RWPE2 (cell line): Measurements from ENCODE around the gene CEP57L1.

Source experiments
- ATAC-seq: fragments of 200-7000 bp; cut with Tn5 transposase; 3 replicates; pipeline ENCODE4 v1.9.1; 2021; ENCODE audit warnings: low read depth
- DNase-seq: peaks from one replicate; pipeline ENCODE4 v3.0.0-alpha.2; 2020; ENCODE audit warnings: low spot score
- H3K27ac ChIP-seq: fragments of 450-650 bp; 2 replicates; pipeline ENCODE4 v1.5.1; 2017; ENCODE audit warnings: mild to moderate bottlenecking; ENCODE audit not compliant: poor library complexity, severe bottlenecking
- H3K27me3 ChIP-seq: fragments of 250-450 bp; sonication (Bioruptor Pico); 2 replicates; pipeline ENCODE4 v1.5.1; 2021; ENCODE audit warnings: mild to moderate bottlenecking, moderate library complexity; ENCODE audit not compliant: insufficient read depth, poor library complexity, severe bottlenecking
- H3K36me3 ChIP-seq: fragments of 250-450 bp; sonication (Bioruptor Pico); 2 replicates; pipeline ENCODE4 v1.5.1; 2020; ENCODE audit warnings: low read depth, mild to moderate bottlenecking, moderate library complexity
- H3K4me1 ChIP-seq: fragments of 250-450 bp; sonication (Bioruptor Pico); 2 replicates; pipeline ENCODE4 v1.5.1; 2021; ENCODE audit warnings: mild to moderate bottlenecking, moderate library complexity; ENCODE audit not compliant: insufficient read depth, poor library complexity, severe bottlenecking
- H3K4me3 ChIP-seq: fragments of 250-450 bp; sonication (Bioruptor Pico); 2 replicates; pipeline ENCODE4 v1.5.1; 2021; ENCODE audit warnings: mild to moderate bottlenecking, moderate library complexity; ENCODE audit not compliant: severe bottlenecking
- H3K9me3 ChIP-seq: fragments of 250-450 bp; sonication (Bioruptor Pico); 2 replicates; pipeline ENCODE4 v1.5.1; 2021; ENCODE audit warnings: mild to moderate bottlenecking, moderate library complexity; ENCODE audit not compliant: severe bottlenecking
- TF ChIP-seq, protein P1 (sequence below): fragments of 450-650 bp; IDR thresholded peaks from one replicate; pipeline ENCODE4 v1.5.1; 2017; ENCODE audit warnings: mild to moderate bottlenecking, moderate library complexity; ENCODE audit not compliant: poor library complexity, severe bottlenecking

CEP57L1 gene

DNA sequence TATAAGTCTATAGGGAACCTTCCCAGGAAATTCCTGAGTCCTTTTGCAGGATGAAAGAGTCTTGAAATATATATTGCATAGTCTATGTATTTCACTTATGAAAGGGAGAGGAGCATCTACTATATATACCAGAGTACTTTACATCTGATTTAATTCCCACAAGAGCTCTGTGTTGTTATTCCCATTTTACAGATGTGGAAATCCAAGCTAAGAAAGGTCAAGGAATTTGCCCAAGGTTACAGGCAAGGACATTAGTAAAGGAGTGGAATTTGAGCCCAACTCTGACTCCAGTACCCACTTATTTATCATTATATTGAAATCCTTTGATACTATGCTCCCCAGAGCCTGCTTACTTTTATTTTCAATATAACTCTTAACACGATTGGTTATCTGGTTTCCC, 3.2 kb upstream of the CEP57L1 start:
- Histone ChIP-seq H3K27me3 (no peaks in the 10 kb centered on the region), H3K9me3 (no peaks in the 10 kb centered on the region), H3K4me1 (no peaks in the 10 kb centered on the region), H3K27ac (no peak overlapping the region), H3K36me3 (no peaks in the 10 kb centered on the region), H3K4me3 (no peak overlapping the region)
- TF ChIP-seq, protein P1, sequence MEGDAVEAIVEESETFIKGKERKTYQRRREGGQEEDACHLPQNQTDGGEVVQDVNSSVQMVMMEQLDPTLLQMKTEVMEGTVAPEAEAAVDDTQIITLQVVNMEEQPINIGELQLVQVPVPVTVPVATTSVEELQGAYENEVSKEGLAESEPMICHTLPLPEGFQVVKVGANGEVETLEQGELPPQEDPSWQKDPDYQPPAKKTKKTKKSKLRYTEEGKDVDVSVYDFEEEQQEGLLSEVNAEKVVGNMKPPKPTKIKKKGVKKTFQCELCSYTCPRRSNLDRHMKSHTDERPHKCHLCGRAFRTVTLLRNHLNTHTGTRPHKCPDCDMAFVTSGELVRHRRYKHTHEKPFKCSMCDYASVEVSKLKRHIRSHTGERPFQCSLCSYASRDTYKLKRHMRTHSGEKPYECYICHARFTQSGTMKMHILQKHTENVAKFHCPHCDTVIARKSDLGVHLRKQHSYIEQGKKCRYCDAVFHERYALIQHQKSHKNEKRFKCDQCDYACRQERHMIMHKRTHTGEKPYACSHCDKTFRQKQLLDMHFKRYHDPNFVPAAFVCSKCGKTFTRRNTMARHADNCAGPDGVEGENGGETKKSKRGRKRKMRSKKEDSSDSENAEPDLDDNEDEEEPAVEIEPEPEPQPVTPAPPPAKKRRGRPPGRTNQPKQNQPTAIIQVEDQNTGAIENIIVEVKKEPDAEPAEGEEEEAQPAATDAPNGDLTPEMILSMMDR: no peak
- ATAC-seq (no peak), DNase-seq (no peak)

DNA sequence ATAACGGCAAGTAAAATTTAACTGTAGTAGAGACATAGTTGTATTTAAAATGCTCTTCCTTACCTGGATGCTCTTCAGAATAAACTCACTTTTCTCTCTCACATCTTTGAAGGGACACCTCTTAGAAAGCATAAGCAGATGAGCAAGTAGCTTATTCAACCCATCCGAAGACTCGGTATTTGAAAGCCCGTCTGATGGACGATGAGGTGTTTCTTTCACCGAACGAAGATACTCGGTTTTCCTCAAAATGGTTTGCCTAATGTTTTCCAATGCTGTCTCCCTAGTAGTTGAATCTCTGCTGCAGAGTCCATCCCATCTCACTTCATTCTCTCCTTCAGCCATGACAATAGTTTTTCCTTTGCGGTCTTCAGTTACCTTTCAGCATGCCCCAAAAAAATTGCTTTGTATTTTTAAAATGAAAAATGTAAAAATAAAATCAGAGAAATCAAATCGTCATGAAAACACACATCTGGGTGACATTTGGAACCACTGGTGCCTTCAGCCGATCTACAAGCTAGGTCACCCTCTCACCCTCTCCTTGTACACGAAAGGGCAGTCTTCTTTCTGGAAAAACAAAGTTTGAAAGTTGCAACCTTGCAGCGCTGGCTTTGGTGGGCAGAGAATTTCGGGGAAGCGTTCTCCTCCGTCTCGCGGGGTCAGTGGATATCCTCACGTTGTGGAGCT, 1.4 kb upstream of the CEP57L1 start:
- Histone ChIP-seq H3K9me3 (no peaks in the 10 kb centered on the region), H3K27ac (peak overlapping the region; percentile 69), H3K4me3 (peak overlapping the region; percentile 67), H3K4me1 (no peaks in the 10 kb centered on the region), H3K36me3 (no peaks in the 10 kb centered on the region), H3K27me3 (no peaks in the 10 kb centered on the region)
- no peak; the same call in 2 of the 3 replicates for ATAC-seq
- no peak for DNase-seq
- TF ChIP-seq, protein P1: no peak

DNA sequence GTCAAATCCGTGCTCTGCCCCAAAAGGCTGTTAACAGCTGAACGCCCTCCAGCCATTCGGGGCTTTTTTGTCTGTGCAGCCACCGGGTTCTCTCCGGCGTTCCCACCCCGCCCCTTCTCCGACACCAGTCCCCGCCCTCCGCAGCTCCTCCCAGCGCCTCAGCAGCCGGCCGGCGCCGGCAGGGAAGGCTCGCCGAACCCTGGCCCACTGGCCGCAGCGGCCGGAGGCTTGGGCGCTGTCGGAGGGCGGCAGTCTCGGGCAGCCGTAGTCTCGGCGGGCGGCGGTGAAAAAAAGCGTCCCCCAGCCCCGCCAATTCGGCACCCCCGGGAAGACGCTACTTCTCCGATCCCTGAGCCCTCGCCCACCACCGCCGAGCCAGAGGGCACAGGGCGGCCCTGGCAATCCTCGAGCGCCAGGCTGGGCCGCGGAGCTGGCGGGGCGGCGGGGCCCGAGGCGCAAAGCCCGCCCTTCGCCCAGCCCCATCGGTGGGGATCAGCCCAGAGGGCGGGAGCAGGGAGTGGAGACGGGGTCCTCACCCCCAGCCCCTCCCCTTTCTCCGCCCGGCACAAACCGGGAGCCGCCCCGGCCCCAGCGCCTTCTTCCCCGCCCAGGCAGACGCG, 781 bp upstream of the CEP57L1 start, which contains the start of gene SESN1:
SESN1 (minus strand) TSS at position 431 of the 620 bp plus-strand sequence. CDS start 773 bp downstream, outside the sequence.
- Histone ChIP-seq H3K4me1 (no peaks in the 10 kb centered on the region), H3K4me3 (peak within 1 kb of the TSS; percentile 67), H3K36me3 (no peaks in the 10 kb centered on the region), H3K27ac (peak within 1 kb of the TSS; percentile 69), H3K27me3 (no peaks in the 10 kb centered on the region), H3K9me3 (no peaks in the 10 kb centered on the region)
- DNase-seq (peak; percentile 96), ATAC-seq (peak; percentile 83)
- TF ChIP-seq, protein P1: no peak

DNA sequence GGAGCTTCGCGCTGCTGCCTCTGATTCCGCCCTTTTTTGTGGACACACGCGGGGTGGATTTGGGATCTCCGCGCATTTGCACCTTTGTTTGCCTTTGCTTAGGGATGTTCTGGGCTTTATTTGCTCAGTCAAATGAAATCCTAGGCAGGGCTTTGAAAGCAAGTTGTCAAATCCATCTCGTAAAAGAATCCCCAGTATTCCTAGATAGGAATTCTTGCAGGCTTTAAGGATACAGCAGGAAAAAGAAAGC, 453 bp downstream of the CEP57L1 start:
- peaks cover 4% of the 10 kb centered on the region; the same call in 1 of the 2 replicates for H3K36me3 ChIP-seq
- peak overlapping the region; percentile 69 for H3K27ac ChIP-seq
- DNase-seq (no peak), ATAC-seq (no peak)
- H3K27me3 ChIP-seq: no peaks in the 10 kb centered on the region
- peak overlapping the region; percentile 67 for H3K4me3 ChIP-seq
- no peaks in the 10 kb centered on the region for H3K4me1 ChIP-seq
- TF ChIP-seq, protein P1: no peak
- H3K9me3 ChIP-seq: no peaks in the 10 kb centered on the region

DNA sequence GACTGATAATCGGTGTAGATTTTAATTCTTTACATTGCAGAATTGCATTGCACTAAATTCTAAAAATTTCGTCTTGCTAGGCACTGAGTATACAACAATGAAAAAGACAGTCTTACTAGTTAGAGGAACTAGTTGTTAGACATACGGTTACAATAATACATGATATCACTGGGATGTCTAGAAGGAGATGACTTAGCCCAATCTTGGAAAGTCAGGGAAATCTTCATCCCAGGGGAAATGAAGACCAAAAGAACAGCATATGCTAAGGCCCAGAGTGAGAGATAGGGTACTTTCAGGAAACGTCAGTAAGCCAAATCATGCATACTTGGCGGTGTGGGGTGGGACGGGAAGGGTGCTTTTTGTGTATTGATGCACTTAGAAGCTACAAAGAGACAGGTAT, 901 bp downstream of the CEP57L1 start:
- ATAC-seq: no peak

More for the DNA sequence above, 901 bp downstream of the CEP57L1 start:
- Histone ChIP-seq H3K36me3 (peaks cover 4% of the 10 kb centered on the region; the same call in 1 of the 2 replicates), H3K27me3 (no peaks in the 10 kb centered on the region), H3K4me3 (peak overlapping the region; percentile 67), H3K4me1 (no peaks in the 10 kb centered on the region), H3K27ac (peak overlapping the region; percentile 69), H3K9me3 (no peaks in the 10 kb centered on the region)
- no peak for DNase-seq
- TF ChIP-seq, protein P1: no peak
